Activated CD8-positive, alpha-beta T cell treated with anti-CD3 and anti-CD28 coated beads for 36 hours (primary cell): ENCODE data around the gene IFT22. TPM values are rescaled to one million over a fixed set of nuclear protein-coding genes. Genes with fewer than 3 reads are reported as not detected.
"Not testable (repeated sequence)": the region's sequence is repeated elsewhere in the genome, so short reads cannot be mapped to it uniquely, and the experiment has no call there.

Source experiments
- ATAC-seq: fragments of 200-7000 bp; cut with Tn5 transposase; one replicate; pipeline ENCODE4 v1.10.0; 2021; ENCODE audit warnings: mild to moderate bottlenecking, moderate library complexity
- CTCF ChIA-PET: fragments of 350-600 bp; sonication (Branson Sonifier 250); formaldehyde crosslinking; loops from one replicate; lab custom pipeline; 2021; ENCODE audit warnings: antibody characterized with exemption; lab: Charles Lee
- POLR2A ChIA-PET: fragments of 350-600 bp; sonication (Branson Sonifier 250); formaldehyde crosslinking; loops from one replicate; lab custom pipeline; 2021; ENCODE audit warnings: antibody characterized with exemption; lab: Charles Lee
- DNase-seq: peaks from one replicate; pipeline ENCODE4 v3.0.0-alpha.2; 2020
- H3K27ac Mint-ChIP-seq: one replicate; pipeline ENCODE4 v1.8.0; 2021; ENCODE audit warnings: mild to moderate bottlenecking, mixed read lengths
- H3K27me3 Mint-ChIP-seq: one replicate; pipeline ENCODE4 v1.8.0; 2021; ENCODE audit warnings: mixed read lengths
- H3K36me3 Mint-ChIP-seq: one replicate; pipeline ENCODE4 v1.8.0; 2021; ENCODE audit warnings: low read depth, mixed read lengths
- H3K4me1 Mint-ChIP-seq: one replicate; pipeline ENCODE4 v1.8.0; 2021; ENCODE audit warnings: low read depth, mixed read lengths
- H3K4me3 Mint-ChIP-seq: one replicate; pipeline ENCODE4 v1.8.0; 2021; ENCODE audit warnings: mild to moderate bottlenecking, moderate library complexity, mixed read lengths
- H3K9me3 Mint-ChIP-seq: one replicate; pipeline ENCODE4 v1.8.0; 2021; ENCODE audit warnings: mixed read lengths
- intact Hi-C: fragments of 100-400 bp; cut with micrococcal nuclease; formaldehyde crosslinking; loops from one replicate; pipeline ENCODE4 v1.10.0; 2022
- total RNA-seq, 2 experiments: library from RNA; stranded (reverse); gene quantifications; one replicate each; pipeline ENCODE4 v1.2.3, GENCODE V29; 2021
- TF ChIP-seq, protein P1 (sequence below): fragments of 200-600 bp; IDR thresholded peaks from one replicate; pipeline ENCODE4 v1.8.0; 2022; ENCODE audit warnings: antibody characterized with exemption, mild to moderate bottlenecking

IFT22 gene
- total RNA-seq, 2 experiments from 2014 or later: 3.8 to 5.1 TPM

DNA sequence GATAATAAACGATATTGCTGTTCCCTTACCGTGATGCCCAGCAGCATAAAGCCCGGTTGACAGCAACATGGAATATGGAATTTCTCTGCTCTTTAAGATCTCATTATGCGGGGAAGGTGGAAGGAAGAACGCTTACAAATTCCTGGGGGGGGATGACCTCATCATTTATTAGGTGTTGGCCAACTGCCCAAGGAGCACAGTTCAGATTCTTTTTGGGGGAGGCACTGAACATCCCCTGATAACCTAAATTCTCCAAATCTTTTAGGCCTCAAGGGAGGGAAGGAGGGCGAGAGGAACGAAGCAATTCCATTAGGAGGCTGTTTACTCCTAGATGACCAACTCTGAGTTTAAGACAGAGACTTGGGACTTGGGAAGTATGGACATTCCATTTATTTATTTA is 35.8 kb upstream of the IFT22 start:
- no peak overlapping the region for H3K27ac Mint-ChIP-seq
- DNase-seq (no peak), ATAC-seq (no peak)
- intact Hi-C loops: no loop called here
- ChIA-PET CTCF (no interaction called here), POLR2A (no interaction called here)
- peaks cover 13% of the 10 kb centered on the region for H3K27me3 Mint-ChIP-seq
- TF ChIP-seq, protein P1, sequence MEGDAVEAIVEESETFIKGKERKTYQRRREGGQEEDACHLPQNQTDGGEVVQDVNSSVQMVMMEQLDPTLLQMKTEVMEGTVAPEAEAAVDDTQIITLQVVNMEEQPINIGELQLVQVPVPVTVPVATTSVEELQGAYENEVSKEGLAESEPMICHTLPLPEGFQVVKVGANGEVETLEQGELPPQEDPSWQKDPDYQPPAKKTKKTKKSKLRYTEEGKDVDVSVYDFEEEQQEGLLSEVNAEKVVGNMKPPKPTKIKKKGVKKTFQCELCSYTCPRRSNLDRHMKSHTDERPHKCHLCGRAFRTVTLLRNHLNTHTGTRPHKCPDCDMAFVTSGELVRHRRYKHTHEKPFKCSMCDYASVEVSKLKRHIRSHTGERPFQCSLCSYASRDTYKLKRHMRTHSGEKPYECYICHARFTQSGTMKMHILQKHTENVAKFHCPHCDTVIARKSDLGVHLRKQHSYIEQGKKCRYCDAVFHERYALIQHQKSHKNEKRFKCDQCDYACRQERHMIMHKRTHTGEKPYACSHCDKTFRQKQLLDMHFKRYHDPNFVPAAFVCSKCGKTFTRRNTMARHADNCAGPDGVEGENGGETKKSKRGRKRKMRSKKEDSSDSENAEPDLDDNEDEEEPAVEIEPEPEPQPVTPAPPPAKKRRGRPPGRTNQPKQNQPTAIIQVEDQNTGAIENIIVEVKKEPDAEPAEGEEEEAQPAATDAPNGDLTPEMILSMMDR: no peak
- H3K36me3 Mint-ChIP-seq: no peaks in the 10 kb centered on the region
- H3K4me3 Mint-ChIP-seq: no peak overlapping the region
- peaks cover 5% of the 10 kb centered on the region for H3K4me1 Mint-ChIP-seq
- no peaks in the 10 kb centered on the region for H3K9me3 Mint-ChIP-seq

GRCh38 chr7:101352920-101353308 is 31.3 kb upstream of the IFT22 start:
- TF ChIP-seq, protein P1: no peak
- CTCF ChIA-PET: no interaction called here
- POLR2A ChIA-PET: interaction anchor here (0.6 kb wide), 1 partner anchor 15 kb away, joined by 3 read pairs; no protein-coding TSS in a partner anchor
- H3K36me3 Mint-ChIP-seq: no peaks in the 10 kb centered on the region
- no peak for ATAC-seq
- peaks cover 12% of the 10 kb centered on the region for H3K27me3 Mint-ChIP-seq
- no peak for DNase-seq
- no peak overlapping the region for H3K4me3 Mint-ChIP-seq
- H3K9me3 Mint-ChIP-seq: no peaks in the 10 kb centered on the region
- peaks cover 9% of the 10 kb centered on the region for H3K4me1 Mint-ChIP-seq
- H3K27ac Mint-ChIP-seq: no peak overlapping the region
- intact Hi-C loops: no loop called here

GRCh38 chr7:101349300-101349699 is 27.7 kb upstream of the IFT22 start:
- intact Hi-C loops, H3K4me3 Mint-ChIP-seq, H3K27me3 Mint-ChIP-seq, H3K9me3 Mint-ChIP-seq, H3K4me1 Mint-ChIP-seq, H3K27ac Mint-ChIP-seq, DNase-seq, H3K36me3 Mint-ChIP-seq, POLR2A ChIA-PET, ATAC-seq: not testable (repeated sequence)
- CTCF ChIA-PET: interaction anchor here (1.7 kb wide), 1 partner anchor 35 kb away, joined by 5 read pairs; no protein-coding TSS in a partner anchor

DNA sequence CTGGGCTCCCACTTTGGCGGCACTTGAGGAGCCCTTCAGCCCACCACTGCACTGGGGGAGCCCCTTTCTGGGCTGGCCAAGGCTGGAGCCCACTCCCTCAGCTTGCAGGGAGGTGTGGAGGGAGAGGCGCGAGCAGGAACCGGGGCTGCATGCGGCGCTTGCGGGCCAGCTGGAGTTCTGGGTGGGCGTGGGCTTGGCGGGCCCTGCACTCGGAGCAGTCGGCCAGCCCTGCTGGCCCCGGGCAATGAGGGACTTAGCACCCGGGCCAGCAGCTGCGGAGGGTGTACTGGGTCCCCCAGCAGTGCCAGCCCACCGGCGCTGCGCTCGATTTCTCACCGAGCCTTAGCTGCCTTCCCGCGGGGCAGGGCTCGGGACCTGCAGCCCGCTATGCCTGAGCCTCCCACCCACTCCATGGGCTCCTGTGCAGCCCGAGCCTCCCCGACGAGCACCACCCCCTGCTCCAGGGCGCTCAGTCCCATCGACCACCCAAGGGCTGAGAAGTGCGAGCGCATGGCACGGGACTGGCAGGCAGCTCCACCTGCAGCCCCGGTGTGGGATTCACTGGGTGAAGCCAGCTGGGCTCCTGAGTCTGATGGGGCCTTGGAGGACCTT is 26.9 kb upstream of the IFT22 start:
- H3K4me3 Mint-ChIP-seq, ATAC-seq, intact Hi-C loops, H3K27me3 Mint-ChIP-seq, POLR2A ChIA-PET, H3K36me3 Mint-ChIP-seq, H3K9me3 Mint-ChIP-seq, H3K4me1 Mint-ChIP-seq, H3K27ac Mint-ChIP-seq, DNase-seq: not testable (repeated sequence)
- CTCF ChIA-PET: interaction anchor here (1.7 kb wide), 1 partner anchor 34 kb away, joined by 5 read pairs; no protein-coding TSS in a partner anchor

- ATAC-seq: no peak
- Mint-ChIP-seq H3K27me3 (peaks cover 8% of the 10 kb centered on the region), H3K9me3 (no peaks in the 10 kb centered on the region), H3K4me1 (peaks cover 5% of the 10 kb centered on the region), H3K27ac (no peak overlapping the region), H3K4me3 (no peak overlapping the region), H3K36me3 (no peaks in the 10 kb centered on the region)
- no peak for DNase-seq
- CTCF ChIA-PET: no interaction called here
- TF ChIP-seq, protein P1: no peak
- intact Hi-C loops: no loop called here
- POLR2A ChIA-PET: no interaction called here
These were observed 25.9 kb upstream of the IFT22 start for GRCh38 chr7:101347477-101347876.

GRCh38 chr7:101342892-101343291 is 21.3 kb upstream of the IFT22 start:
- ChIA-PET CTCF (interaction anchor here (1.1 kb wide), 1 partner anchor 68 kb away, joined by 3 read pairs; no protein-coding TSS in a partner anchor), POLR2A (no interaction called here)
- no peak for ATAC-seq
- Mint-ChIP-seq H3K27ac (no peak overlapping the region), H3K4me3 (no peak overlapping the region), H3K36me3 (no peaks in the 10 kb centered on the region), H3K4me1 (no peaks in the 10 kb centered on the region), H3K27me3 (peaks cover 1% of the 10 kb centered on the region), H3K9me3 (no peaks in the 10 kb centered on the region)
- DNase-seq: no peak
- intact Hi-C loops: no loop called here
- TF ChIP-seq, protein P1: no peak
